GM18505 (cell line): ENCODE results near the gene PDE11A.

Source experiments
- ATAC-seq: cut with Tn5 transposase; IDR thresholded peaks from one replicate; pipeline ENCODE4 v1.9.1; 2021; ENCODE audit not compliant: unreplicated experiment
- POLR2A ChIP-seq: IDR thresholded peaks from 4 replicates; pipeline ENCODE4 v1.6.1; 2011; ENCODE audit warnings: borderline replicate concordance; ENCODE audit not compliant: insufficient read depth, insufficient read length; ENCODE audit errors: extremely low read depth

Gene PDE11A

DNA sequence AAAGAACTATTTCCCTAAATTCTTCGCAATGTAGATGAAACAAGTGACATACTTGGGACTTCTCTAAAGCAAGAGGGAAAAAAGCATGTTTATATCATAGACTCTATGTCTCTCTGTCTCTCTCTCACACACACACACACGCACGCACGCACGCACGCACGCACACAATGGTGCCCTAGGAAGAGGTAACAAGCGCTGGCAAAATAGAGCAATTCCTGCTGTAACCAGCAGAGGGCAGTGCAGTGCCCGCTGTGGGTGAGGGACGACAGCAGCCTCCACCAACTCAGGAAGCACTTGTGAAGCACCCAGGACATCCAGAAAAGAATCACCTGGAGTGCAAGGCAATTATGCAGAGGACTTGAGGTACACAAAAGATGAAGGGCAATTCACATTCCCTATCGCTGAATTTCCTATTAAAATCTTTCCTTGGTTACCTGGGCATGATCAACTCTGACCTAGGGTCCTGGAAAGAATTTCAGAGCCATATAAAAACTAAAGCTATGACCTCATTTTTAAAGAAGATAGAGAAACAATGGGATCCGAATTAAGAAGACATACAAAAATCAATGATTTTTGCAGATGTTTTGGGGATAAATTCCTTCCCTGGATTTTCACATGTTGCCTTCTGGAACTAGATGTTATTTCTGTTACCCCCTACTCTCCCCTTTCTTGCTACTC lies 166.4 kb downstream of the PDE11A start:
- no peak for TF ChIP-seq POLR2A
- peak; percentile 85 for ATAC-seq

DNA sequence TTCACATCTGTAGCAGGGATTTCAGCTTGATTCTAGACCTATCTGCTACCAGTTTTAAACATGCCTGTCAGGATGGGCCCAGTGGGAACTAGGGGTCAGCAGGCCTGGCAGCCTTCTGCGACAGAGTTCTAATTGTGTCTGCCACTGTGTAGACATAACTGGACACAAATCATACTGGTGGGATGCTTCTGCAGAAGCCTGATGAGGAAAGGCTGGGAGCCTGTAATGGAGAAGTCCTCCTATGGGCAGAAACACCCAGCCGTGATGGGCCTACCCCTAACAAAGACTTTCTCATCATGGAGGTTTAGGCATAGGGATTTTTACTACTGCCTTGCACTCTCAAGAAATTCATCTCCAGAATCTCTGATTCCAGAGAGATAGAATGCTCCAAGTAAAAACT lies 166.9 kb downstream of the PDE11A start:
- TF ChIP-seq POLR2A, result no peak
- ATAC-seq, result no peak

DNA sequence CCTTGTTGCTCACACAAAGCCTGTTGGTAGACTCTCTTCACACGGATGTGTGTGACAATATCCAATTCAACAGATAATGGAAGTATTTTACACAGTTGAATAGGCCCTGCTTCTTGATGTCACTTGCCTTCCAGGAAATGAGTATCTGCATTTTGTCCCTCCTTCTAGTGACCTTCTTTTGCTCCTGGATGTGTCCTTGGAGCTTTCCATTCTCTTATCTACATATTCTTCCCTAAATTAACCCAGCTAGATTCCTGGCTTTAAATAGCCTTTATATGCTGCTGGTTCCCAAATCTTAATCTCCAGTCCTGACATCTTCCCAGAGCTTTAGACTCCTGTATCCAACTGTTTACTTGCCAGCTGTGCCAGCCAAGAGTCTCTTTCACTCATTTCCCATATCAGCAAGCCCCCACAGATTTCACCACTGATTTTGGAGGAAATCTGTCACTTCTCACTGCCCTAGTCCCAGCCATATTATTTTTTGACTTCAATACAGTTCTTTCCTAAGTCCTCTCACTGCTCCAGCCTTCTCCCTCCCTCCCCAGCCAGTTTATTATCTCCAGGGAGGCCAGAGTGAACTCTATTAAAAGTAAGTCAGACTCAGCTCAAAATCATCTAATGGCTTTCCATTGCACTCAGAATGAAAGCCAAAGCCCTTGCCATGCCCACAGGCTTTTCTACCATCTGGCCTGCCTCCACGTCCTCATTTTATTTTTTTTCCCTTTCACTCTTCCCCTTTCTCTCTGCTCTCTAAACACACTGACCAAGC lies 170.0 kb downstream of the PDE11A start:
- TF ChIP-seq POLR2A, result no peak
- no peak for ATAC-seq

DNA sequence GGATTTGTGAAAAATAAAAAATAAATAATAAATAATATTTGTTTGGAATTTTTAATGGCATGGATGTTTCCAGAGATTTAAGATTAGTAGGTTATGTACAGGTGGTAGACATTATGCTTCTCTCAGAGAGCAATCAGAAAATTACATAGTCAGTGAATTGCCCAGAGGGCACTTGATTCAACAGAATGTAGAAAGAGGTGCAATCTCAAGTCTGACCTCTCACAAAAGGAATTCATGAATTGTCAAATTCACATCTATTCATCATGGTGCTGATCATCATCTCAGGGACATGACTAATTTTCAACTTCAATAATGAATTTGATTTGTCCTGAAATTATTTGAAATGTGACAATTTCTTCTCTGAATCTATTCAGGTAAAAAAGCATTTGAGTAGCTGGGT lies 172.5 kb downstream of the PDE11A start:
- TF ChIP-seq POLR2A, result no peak
- no peak for ATAC-seq

DNA sequence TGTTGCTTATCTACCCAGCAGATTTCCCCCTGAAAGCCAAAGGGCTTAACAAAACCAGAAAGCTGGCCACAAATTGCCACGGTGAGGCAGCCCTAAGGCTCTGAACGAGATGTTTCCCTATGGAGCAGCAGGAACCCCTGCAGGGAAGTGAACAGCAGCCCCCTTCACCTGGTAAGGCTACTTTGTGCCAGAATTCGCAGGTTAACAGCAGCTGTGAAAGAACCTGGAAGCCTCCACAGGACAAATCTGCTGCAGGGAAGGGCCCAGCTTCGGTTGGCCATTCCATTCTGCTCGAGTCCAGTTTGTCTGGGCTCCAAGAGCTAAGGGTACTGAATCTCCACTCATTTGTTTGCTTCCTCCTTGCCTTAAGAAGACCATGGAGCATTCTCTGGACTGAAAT lies 175.3 kb downstream of the PDE11A start:
- ATAC-seq, result no peak
- no peak for TF ChIP-seq POLR2A

DNA sequence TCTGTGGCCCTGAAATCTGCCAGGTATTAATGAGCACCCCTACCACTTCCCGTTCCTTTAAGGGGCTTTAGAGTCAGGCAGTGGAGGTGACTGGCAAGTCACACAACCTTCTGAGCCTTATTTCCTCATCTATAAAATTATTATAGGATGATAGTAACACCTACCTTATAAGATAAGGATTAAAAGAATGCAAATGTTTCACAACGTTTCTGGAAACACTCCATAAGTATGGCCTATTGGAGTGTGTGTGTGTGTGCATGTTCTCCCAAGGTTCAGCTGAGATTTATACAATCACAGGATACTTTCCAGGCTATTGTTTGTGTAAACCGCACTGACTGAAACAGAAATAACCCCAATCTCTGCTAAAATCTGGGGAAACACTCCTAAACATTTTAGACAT lies 176.0 kb downstream of the PDE11A start:
- no peak for TF ChIP-seq POLR2A
- no peak for ATAC-seq

DNA sequence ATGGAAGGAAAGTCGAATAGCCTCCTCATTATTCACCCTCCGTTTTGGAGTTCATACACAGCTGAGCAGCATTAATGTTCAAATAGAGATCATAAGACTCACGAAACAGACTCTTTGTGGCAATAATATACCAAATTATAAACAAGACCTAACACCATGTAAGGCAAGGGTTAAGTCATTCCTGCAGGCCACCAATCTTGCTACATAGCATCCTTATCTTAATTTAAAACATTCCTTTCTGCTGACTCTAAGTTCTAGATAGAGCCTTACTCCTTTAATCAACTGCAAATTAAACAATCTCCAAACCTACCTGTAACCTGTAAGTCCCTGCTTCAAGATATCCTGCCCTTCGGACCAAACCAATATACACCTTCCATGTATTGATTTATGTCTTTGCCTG lies 178.0 kb downstream of the PDE11A start:
- no peak for ATAC-seq

DNA sequence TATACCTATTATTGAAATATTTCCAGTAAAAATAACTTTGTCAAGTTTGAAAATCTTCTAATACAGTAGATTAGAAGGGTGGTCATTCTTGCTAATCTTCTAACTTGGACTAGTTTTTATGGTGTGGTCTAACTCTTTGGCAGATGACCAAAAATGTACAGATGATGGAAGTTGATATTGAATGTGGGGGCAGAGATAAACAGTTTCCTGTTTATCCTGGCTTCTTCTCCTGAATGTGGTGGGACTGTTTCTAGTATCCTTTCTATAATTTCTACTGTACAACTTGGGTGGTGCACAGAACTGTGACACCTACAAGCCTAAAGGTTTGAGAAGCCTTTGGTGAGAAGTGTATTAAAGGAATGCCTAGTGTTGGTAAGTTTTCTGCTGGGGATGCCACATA lies 178.7 kb downstream of the PDE11A start:
- TF ChIP-seq POLR2A, result no peak
- no peak for ATAC-seq

More for the DNA sequence above, 178.0 kb downstream of the PDE11A start:
- no peak for TF ChIP-seq POLR2A

DNA sequence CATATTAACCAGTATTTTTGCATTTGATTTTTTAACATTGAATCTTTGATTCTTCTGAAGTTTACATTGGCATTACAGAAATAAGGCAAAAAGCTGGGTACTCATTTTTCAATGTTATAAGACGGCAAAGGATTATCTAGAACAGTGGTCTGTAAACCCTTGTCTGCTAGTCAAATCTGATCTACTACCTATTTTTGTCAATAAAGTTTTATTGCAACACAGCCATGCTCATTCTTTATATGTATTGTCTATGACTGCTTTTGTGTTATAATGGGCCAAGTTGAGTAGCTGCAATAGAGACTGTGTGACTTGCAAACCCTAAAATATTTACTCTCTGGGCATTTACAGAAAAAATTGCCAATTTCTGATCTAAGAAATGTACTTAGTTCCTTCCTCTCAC lies 181.0 kb downstream of the PDE11A start:
- ATAC-seq, result no peak
- no peak for TF ChIP-seq POLR2A

DNA sequence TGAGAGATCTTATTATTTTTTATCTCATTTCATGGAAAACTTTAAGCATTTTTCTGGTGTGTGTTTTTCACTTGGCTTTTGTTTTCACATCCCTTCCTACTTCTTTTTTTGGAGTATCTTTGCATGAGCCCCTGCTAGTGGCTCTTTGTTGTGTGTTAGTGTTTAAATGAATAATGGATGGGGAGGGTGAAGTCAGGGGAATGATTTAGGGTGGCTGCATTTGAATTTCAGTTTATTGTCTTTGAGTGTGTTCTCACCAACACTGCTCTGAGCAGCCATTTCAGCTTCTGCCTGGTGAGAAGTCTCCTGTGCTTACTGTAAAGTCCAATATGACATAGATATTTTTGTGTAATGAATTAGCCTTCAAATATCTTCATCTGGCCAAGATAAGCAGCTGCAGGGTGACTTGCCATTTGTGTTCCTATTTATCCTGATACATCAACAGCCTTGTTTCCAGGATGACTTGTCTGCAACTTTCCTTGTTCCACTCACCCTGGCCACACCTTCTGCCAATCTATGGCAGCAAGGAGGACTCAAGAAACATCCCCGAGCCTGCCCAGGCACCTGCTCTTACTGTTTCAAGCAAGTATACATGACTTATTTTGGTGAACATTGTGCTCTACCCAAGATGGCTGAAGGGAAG lies 182.6 kb downstream of the PDE11A start:
- ATAC-seq, result no peak
- TF ChIP-seq POLR2A, result no peak

DNA sequence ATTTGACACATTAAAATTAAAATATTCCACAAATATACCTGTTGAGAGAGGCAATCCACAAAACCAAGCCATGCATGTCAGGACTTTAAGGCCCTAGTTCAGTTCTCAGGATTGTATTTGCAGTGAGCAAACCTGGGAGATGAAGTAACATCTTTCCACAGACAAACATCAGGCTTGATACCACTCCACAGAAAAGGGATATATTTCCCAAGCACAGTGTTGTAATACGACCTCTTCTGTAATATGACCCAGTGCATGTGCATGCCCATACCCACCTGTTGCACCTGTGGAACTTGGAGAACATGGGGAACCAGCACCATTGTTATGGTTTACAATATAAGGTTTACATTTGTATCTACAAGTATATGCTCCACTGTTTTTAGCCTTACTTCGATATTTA lies 184.0 kb downstream of the PDE11A start:
- TF ChIP-seq POLR2A, result no peak

DNA sequence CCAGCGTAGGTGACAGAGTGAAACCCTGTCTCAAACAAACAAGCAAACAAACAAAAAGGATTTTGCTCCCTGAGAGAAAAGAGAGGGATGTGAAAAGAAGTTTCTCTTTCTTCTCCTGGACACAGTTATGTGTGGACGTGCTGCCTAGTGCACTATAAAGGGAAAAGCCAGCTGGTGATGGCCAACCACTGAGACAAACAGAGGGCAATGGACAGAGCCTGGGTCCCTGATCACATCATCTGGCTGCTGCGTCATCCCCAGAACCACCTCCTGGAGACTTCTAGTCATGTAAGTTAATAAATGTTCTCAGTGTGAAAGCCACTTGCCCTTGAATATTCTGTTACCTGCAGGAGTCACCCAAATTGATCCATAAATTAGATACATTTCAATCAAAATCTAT lies 184.9 kb downstream of the PDE11A start:
- TF ChIP-seq POLR2A, result no peak
- no peak for ATAC-seq

More for the DNA sequence above, 184.0 kb downstream of the PDE11A start:
- no peak for ATAC-seq

DNA sequence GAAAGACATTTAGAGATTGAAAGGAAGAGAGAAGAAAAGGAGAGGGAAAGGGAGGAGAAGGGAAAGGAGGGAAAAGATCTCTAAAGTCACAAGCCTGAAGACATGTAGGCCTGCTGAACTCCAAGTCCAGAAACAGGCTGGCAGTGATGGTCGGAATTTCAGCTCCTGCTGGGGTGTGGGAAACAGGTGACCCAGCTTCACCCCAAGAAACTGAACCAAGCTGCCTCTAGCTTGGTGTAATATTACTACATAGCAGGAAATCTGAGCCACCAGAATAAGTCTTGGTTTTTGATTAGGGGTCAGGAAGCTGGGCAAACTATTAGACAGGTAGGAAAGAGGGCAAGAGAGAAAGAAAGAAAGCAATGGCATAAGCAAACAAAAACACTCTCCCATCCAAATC lies 185.8 kb downstream of the PDE11A start:
- TF ChIP-seq POLR2A, result no peak
- no peak for ATAC-seq
